Uterus (tissue), 4 donors: ENCODE measurements around the gene GFPT2. TPM values are rescaled to one million over a fixed set of nuclear protein-coding genes. Genes with fewer than 3 reads are reported as not detected.

Experiments used
- DNase-seq, 2 donors: peaks; one replicate each; pipeline ENCODE4 v3.0.0-alpha.2; 2019 to 2020
- H3K27ac ChIP-seq, 2 donors: fragments of 200-600 bp; sonication (generic); 1 replicate in 1 of 2; 2 replicates in 1 of 2; pipeline ENCODE4 v1.5.1; 2016 to 2018
- H3K27me3 ChIP-seq, 2 donors: fragments of 200-600 bp; sonication (generic); one replicate each; pipeline ENCODE4 v1.5.1; 2018 to 2019; ENCODE audit warnings: control low read depth in 1 of 2
- H3K36me3 ChIP-seq, 2 donors: fragments of 200-600 bp; sonication (generic); one replicate each; pipeline ENCODE4 v1.5.1; 2019; ENCODE audit warnings: control low read depth in 1 of 2
- H3K4me1 ChIP-seq, 2 donors: fragments of 200-600 bp; sonication (generic); one replicate each; pipeline ENCODE4 v1.5.1; 2018 to 2019; ENCODE audit warnings: control low read depth in 1 of 2
- H3K4me3 ChIP-seq, 2 donors: fragments of 200-600 bp; sonication (generic); 1 replicate in 1 of 2; 2 replicates in 1 of 2; pipeline ENCODE4 v1.5.1; 2018 to 2019; ENCODE audit warnings: mild to moderate bottlenecking in 1 of 2
- H3K9me3 ChIP-seq, 2 donors: fragments of 200-600 bp; sonication (generic); one replicate each; pipeline ENCODE4 v1.5.1; 2019; ENCODE audit warnings: control low read depth in 1 of 2
- POLR2A ChIP-seq, 2 donors: fragments of 450-650 bp; IDR thresholded peaks; one replicate each; pipeline ENCODE4 v1.6.1; 2016; ENCODE audit warnings: antibody characterized with exemption in 2 of 2, mild to moderate bottlenecking in 1 of 2, moderate library complexity in 1 of 2
- intact Hi-C: fragments of 100-400 bp; cut with DNase I; formaldehyde crosslinking; loops from one replicate; pipeline ENCODE4 v1.15.1; 2023; ENCODE audit warnings: low total_unique reads
- total RNA-seq, 4 donors: library from RNA; depleted of rRNA in 3 of 4; stranded (reverse); fragments of >200 nt in 3 of 4; gene quantifications; one replicate each; pipeline versions ENCODE4 v1.1.0 to v1.2.4, GENCODE V29; 2014 to 2023
- TF ChIP-seq, protein P1 (sequence below), 4 experiments: fragments of 200-600 bp in 2 of 4; fragments of 450-650 bp in 2 of 4; sonication (generic) in 2 of 4; IDR thresholded peaks; one replicate each; pipeline ENCODE4 v1.5.1; 2016 to 2019; ENCODE audit warnings: antibody characterized with exemption in 4 of 4, mild to moderate bottlenecking in 2 of 4, moderate library complexity in 1 of 4
- donor health status: DM: yes; HTN: yes; CAD: no.

The GFPT2 gene
- total RNA-seq, 4 donors from 2014 or later, result 18.2 to 118 (median 47.8) TPM

- H3K36me3 ChIP-seq, result no peaks in the 10 kb centered on the region
These were observed 16.7 kb downstream of the GFPT2 start for GRCh38 chr5:180336234-180337020.

DNA sequence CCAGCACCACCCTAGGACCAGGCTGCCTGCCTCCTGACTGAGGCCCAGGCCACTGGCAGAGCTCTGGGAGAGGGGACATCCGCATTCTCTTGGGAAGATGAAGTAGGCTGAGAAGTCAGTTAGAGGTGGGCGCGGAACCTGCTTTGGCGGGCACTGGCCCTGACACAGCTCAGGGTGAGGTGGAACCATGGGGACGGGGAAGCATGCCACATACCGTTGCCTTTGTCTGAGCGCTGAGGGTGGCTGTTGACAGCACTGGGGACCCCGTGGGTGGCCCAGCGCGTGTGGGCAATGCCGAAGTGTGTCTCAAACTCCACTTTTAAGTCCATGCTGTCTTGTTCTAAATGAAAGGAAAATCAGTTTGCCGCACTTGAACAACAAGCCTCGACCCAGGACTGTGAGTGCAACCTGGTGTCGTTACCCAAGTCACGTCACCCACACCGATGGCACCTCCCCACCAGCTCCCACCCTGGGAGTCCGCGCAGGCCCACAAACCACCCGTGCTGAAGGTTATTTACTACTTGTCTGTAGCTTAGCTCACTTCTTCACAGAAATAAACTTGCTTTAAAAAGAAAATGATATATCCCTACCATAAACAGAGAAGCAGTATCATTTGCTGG lies 17.4 kb downstream of the GFPT2 start:
- no peak for DNase-seq
- peaks cover 0 to 10% of the 10 kb centered on the region in 2 donors for H3K4me1 ChIP-seq
- H3K9me3 ChIP-seq, result no peaks in the 10 kb centered on the region
- no peaks in the 10 kb centered on the region for H3K27me3 ChIP-seq
- no peak overlapping the region for H3K27ac ChIP-seq
- intact Hi-C loops, result no loop called here
- TF ChIP-seq, protein P1, sequence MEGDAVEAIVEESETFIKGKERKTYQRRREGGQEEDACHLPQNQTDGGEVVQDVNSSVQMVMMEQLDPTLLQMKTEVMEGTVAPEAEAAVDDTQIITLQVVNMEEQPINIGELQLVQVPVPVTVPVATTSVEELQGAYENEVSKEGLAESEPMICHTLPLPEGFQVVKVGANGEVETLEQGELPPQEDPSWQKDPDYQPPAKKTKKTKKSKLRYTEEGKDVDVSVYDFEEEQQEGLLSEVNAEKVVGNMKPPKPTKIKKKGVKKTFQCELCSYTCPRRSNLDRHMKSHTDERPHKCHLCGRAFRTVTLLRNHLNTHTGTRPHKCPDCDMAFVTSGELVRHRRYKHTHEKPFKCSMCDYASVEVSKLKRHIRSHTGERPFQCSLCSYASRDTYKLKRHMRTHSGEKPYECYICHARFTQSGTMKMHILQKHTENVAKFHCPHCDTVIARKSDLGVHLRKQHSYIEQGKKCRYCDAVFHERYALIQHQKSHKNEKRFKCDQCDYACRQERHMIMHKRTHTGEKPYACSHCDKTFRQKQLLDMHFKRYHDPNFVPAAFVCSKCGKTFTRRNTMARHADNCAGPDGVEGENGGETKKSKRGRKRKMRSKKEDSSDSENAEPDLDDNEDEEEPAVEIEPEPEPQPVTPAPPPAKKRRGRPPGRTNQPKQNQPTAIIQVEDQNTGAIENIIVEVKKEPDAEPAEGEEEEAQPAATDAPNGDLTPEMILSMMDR (IDR thresholded peaks at IDR 0.05), result no peak
- TF ChIP-seq POLR2A (IDR thresholded peaks at IDR 0.05), result no peak
- no peaks in the 10 kb centered on the region for H3K36me3 ChIP-seq
- no peak overlapping the region for H3K4me3 ChIP-seq

More at GRCh38 chr5:180336234-180337020, 16.7 kb downstream of the GFPT2 start:
- TF ChIP-seq, protein P1 (IDR thresholded peaks at IDR 0.05), result no peak
- no peak for TF ChIP-seq POLR2A (IDR thresholded peaks at IDR 0.05)
- Histone ChIP-seq H3K9me3 (no peaks in the 10 kb centered on the region), H3K27me3 (no peaks in the 10 kb centered on the region), H3K27ac (no peak overlapping the region), H3K4me1 (peaks cover 0 to 10% of the 10 kb centered on the region in 2 donors), H3K4me3 (no peak overlapping the region)
- DNase-seq, result no peak
- intact Hi-C loops, result no loop called here

DNA sequence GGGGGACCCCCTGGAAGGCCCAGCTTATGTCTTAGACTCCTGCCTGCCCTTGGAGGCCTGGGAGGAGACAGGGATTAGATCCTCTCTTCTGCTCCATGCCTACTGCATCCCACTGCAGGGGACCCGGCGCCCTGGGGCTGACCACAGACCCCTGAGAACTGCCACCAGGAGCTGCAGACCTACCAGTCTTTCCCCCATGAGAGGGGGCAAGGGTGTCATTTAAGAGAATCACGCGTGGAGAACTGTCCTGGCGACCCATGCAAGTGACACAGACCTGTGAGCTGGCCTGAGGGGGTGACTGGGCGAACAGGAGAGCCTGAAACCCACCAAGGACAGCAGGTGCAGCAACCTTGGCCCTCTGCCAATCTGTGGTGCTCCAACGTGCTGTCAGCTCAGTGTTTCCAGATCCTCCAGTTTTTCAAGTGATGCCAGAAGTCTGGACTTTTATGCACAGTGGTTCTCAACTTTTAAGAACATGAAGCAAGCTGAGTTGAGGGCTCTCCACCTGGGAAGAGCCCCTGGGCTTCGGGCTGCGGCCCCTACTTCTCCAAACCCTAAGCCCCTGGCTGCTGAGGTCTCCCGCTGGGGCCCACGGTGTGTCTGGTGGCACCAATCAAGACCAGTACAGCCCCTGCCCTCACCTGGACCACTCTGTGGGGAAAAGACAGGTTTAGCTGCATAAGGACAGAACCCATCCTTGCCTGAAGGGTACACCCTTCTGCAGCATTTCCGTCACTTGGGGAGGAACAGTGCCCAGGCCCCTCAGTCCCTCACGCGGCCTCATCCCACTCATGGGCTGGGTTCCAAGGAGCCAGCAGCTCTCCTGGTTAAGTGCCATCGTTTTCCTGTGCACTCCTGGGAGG lies 18.2 kb downstream of the GFPT2 start:
- Histone ChIP-seq H3K4me1 (peaks cover 0 to 10% of the 10 kb centered on the region in 2 donors), H3K36me3 (no peaks in the 10 kb centered on the region), H3K27me3 (no peaks in the 10 kb centered on the region), H3K27ac (no peak overlapping the region), H3K4me3 (no peak overlapping the region), H3K9me3 (no peaks in the 10 kb centered on the region)
- DNase-seq, result no peak
- intact Hi-C loops, result no loop called here
- TF ChIP-seq POLR2A (IDR thresholded peaks at IDR 0.05), result no peak
- TF ChIP-seq, protein P1 (IDR thresholded peaks at IDR 0.05), result no peak

DNA sequence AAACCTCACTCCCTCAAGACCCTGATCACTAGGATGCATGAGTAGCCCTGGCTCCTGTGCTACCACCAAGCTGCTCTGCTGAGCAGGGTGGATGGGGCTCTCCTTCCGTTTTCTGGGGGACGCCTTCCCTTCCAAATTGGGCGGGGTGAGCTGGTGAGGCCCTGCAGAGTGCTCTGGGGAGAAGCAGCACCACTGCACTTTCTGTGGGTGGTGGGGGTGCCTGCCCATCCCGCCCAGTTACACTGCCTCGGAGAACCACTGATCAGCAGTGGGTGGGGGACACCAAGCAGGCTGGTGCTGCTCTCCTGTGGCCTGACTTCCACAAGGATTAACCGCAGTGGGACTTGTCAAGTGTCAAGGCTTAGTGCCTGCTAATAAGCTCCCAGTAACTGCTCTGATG lies 19.0 kb downstream of the GFPT2 start:
- intact Hi-C loops, result no loop called here
- Histone ChIP-seq H3K4me1 (peaks cover 0 to 10% of the 10 kb centered on the region in 2 donors), H3K9me3 (no peaks in the 10 kb centered on the region), H3K27me3 (no peaks in the 10 kb centered on the region), H3K4me3 (no peak overlapping the region), H3K36me3 (no peaks in the 10 kb centered on the region), H3K27ac (no peak overlapping the region)
- DNase-seq, result no peak
- TF ChIP-seq POLR2A (IDR thresholded peaks at IDR 0.05), result no peak
- TF ChIP-seq, protein P1 (IDR thresholded peaks at IDR 0.05), result no peak
